SU-DHL-6 (cell line): ENCODE measurements around the gene SF3B1.

Source experiments
- EZH2phosphoT487 ChIP-seq: fragments of 200-600 bp; sonication (generic), shearing (Covaris generic); conservative IDR thresholded peaks from 2 replicates; pipeline ENCODE4 v1.6.1; 2018; ENCODE audit warnings: mild to moderate bottlenecking, antibody characterized with exemption, low read length, moderate library complexity, mixed read lengths
- TF ChIP-seq, protein P1 (sequence below): fragments of 200-600 bp; sonication (generic); IDR thresholded peaks from one replicate; pipeline ENCODE4 v1.5.1; 2017; ENCODE audit warnings: antibody characterized with exemption, mild to moderate bottlenecking, low read length, moderate library complexity; ENCODE audit not compliant: insufficient read depth, poor library complexity, severe bottlenecking

DNA sequence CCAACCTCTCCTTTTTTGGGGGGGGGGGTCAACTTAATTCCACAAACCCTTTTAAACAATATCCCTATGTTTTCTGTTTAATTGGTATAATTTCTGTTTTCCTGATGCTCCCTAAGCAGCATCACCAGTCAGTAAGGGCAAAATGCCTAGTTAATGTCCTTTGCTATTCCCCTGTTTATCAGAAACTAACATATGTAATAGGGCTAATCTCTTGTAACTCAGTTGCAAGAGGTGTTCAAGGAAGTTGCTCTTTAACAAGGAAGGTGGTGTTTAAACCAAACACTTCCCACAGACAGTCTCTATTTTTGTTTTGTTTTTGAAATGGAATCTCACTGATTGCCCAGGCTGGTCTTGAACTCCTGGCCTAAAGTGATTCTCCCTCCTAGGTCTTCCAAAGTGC is 12.0 kb upstream of the SF3B1 start:
- TF ChIP-seq, protein P1, sequence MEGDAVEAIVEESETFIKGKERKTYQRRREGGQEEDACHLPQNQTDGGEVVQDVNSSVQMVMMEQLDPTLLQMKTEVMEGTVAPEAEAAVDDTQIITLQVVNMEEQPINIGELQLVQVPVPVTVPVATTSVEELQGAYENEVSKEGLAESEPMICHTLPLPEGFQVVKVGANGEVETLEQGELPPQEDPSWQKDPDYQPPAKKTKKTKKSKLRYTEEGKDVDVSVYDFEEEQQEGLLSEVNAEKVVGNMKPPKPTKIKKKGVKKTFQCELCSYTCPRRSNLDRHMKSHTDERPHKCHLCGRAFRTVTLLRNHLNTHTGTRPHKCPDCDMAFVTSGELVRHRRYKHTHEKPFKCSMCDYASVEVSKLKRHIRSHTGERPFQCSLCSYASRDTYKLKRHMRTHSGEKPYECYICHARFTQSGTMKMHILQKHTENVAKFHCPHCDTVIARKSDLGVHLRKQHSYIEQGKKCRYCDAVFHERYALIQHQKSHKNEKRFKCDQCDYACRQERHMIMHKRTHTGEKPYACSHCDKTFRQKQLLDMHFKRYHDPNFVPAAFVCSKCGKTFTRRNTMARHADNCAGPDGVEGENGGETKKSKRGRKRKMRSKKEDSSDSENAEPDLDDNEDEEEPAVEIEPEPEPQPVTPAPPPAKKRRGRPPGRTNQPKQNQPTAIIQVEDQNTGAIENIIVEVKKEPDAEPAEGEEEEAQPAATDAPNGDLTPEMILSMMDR: no peak
- TF ChIP-seq EZH2phosphoT487: no peak
